HepG2 (cell line): Measurements from ENCODE around the gene ISCU. TPM values are rescaled to one million over a fixed set of nuclear protein-coding genes. Genes with fewer than 3 reads are reported as not detected.

Experiments
- ATAD3A ChIP-seq: sonication (generic); formaldehyde crosslinking; IDR thresholded peaks from 2 replicates; pipeline ENCODE4 v1.4.0; 2020; ENCODE audit warnings: missing genetic modification reagents
- BRF2 ChIP-seq: sonication (generic); formaldehyde crosslinking; IDR thresholded peaks from 2 replicates; pipeline ENCODE4 v1.8.1; 2022; ENCODE audit warnings: mild to moderate bottlenecking, missing genetic modification reagents
- CBX5 ChIP-seq: sonication (generic); formaldehyde crosslinking; IDR thresholded peaks from 2 replicates; pipeline ENCODE4 v1.4.0; 2020; ENCODE audit warnings: missing genetic modification reagents, borderline replicate concordance
- CERS6 ChIP-seq: sonication (generic); formaldehyde crosslinking; IDR thresholded peaks from 2 replicates; pipeline ENCODE4 v1.5.0; 2020; ENCODE audit warnings: missing genetic modification reagents
- GATA4 ChIP-seq: sonication (generic); IDR thresholded peaks from 2 replicates; pipeline ENCODE4 v1.6.1; 2016; ENCODE audit warnings: antibody characterized with exemption, low read depth, borderline replicate concordance
- GMEB2 ChIP-seq: IDR thresholded peaks from 2 replicates; pipeline ENCODE4 v1.6.1; 2016; ENCODE audit warnings: missing biosample characterization, missing genetic modification reagents, low read depth
- GTF3A ChIP-seq: sonication (generic); formaldehyde crosslinking; conservative IDR thresholded peaks from 2 replicates; pipeline ENCODE4 v1.4.0; 2020; ENCODE audit warnings: mild to moderate bottlenecking, missing genetic modification reagents
- HINFP ChIP-seq: sonication (generic); formaldehyde crosslinking; IDR thresholded peaks from 2 replicates; pipeline ENCODE4 v1.4.0; 2020; ENCODE audit warnings: low read depth, mild to moderate bottlenecking, missing genetic modification reagents
- IKZF4 ChIP-seq: sonication (generic); formaldehyde crosslinking; IDR thresholded peaks from 2 replicates; pipeline ENCODE4 v1.5.1; 2020; ENCODE audit warnings: borderline replicate concordance, mild to moderate bottlenecking, low read depth, missing genetic modification reagents; ENCODE audit errors: not compliant biosample characterization
- KLF16 ChIP-seq, 2 experiments: sonication (generic) in 1 of 2; formaldehyde crosslinking in 1 of 2; IDR thresholded peaks; 2 replicates each; pipeline versions ENCODE4 v1.6.1 to v1.8.0; 2016 to 2023; ENCODE audit warnings: missing genetic modification reagents in 2 of 2, missing compliant biosample characterization in 1 of 2
- POLR2A ChIP-seq, 2 experiments: IDR thresholded peaks; 2 replicates each; pipeline ENCODE4 v1.6.1; 2011; ENCODE audit warnings: low read depth in 2 of 2, low read length in 2 of 2, mild to moderate bottlenecking in 1 of 2, moderate library complexity in 1 of 2; ENCODE audit not compliant: insufficient read depth in 1 of 2
- RBFOX2 ChIP-seq: fragments of 200-400 bp; formaldehyde crosslinking; IDR thresholded peaks from 2 replicates; pipeline ENCODE4 v1.6.1; 2017; ENCODE audit warnings: low read depth, mild to moderate bottlenecking, low read length
- REL ChIP-seq: sonication (generic); formaldehyde crosslinking; conservative IDR thresholded peaks from 2 replicates; pipeline ENCODE4 v1.8.0; 2022; ENCODE audit warnings: mild to moderate bottlenecking, missing genetic modification reagents, moderate library complexity
- SIX4 ChIP-seq: sonication (generic); formaldehyde crosslinking; IDR thresholded peaks from 2 replicates; pipeline ENCODE4 v1.4.0; 2020; ENCODE audit warnings: missing genetic modification reagents
- STAG1 ChIP-seq: sonication (generic); formaldehyde crosslinking; IDR thresholded peaks from 2 replicates; pipeline ENCODE4 v1.4.0; 2020; ENCODE audit warnings: missing genetic modification reagents
- TFDP1 ChIP-seq: IDR thresholded peaks from 2 replicates; pipeline ENCODE4 v1.6.1; 2016; ENCODE audit warnings: missing compliant biosample characterization, missing genetic modification reagents, borderline replicate concordance
- ZC3H4 ChIP-seq: sonication (generic); formaldehyde crosslinking; IDR thresholded peaks from 2 replicates; pipeline ENCODE4 v1.4.0; 2020; ENCODE audit warnings: missing genetic modification reagents, borderline replicate concordance
- ZNF512B ChIP-seq: sonication (generic); formaldehyde crosslinking; IDR thresholded peaks from 2 replicates; pipeline ENCODE4 v1.5.1; 2020; ENCODE audit warnings: missing genetic modification reagents, mild to moderate bottlenecking, borderline replicate concordance
- ZNF839 ChIP-seq: sonication (generic); formaldehyde crosslinking; IDR thresholded peaks from 2 replicates; pipeline ENCODE4 v1.4.0; 2020; ENCODE audit warnings: missing genetic modification reagents, mild to moderate bottlenecking, borderline replicate concordance
- polyA plus RNA-seq, 8 experiments: library from polyadenylated mRNA; depleted of rRNA in 3 of 8; stranded (reverse) in 7 of 8; unstranded in 1 of 8; fragments of >200 nt; fragmentation: Illumina TruSeq in 4 of 8; extraction: Trizol in 4 of 8; gene quantifications; 2 replicates each; pipeline versions ENCODE4 v1.2.1 to v1.2.3, GENCODE V29; 2011 to 2016; ENCODE audit warnings: low read depth in 4 of 8, missing spikeins in 1 of 8, mixed read lengths in 1 of 8; ENCODE audit not compliant: insufficient read depth in 1 of 8
- total RNA-seq, 5 experiments: library from RNA; depleted of rRNA; stranded (reverse); fragments of >200 nt; fragmentation: Illumina TruSeq; extraction: Trizol; gene quantifications; 2 replicates each; pipeline ENCODE4 v1.2.3, GENCODE V29; 2016; ENCODE audit warnings: low read depth in 1 of 5

Gene ISCU
- total and polyA plus RNA-seq, 2 of the 13 experiments (the other 11 are each of a cell fraction or from before 2014, with no cell fraction given) = 94.4 to 107 TPM

- TF ChIP-seq BRF2 (CRISPR knock-in tag) (no peak), ATAD3A (CRISPR knock-in tag) (no peak), HINFP (CRISPR knock-in tag) (peak; percentile 97), GTF3A (CRISPR knock-in tag) (no peak), TFDP1 (peak; percentile 86), POLR2A (IDR thresholded peaks at IDR 0.05; ENCODE audit: insufficient read depth in 1 of 2, low read depth in 2 of 2, low read length in 2 of 2) (peak; percentile 45 to 63), CERS6 (no peak), GMEB2 (CRISPR knock-in tag) (no peak), REL (CRISPR knock-in tag) (no peak), ZNF512B (no peak), SIX4 (CRISPR knock-in tag) (no peak), ZNF839 (CRISPR knock-in tag) (no peak), STAG1 (CRISPR knock-in tag) (no peak), RBFOX2 (peak; percentile 78), ZC3H4 (CRISPR knock-in tag) (no peak), GATA4 (no peak), CBX5 (CRISPR knock-in tag) (no peak), IKZF4 (CRISPR knock-in tag) (no peak), KLF16 (CRISPR knock-in tag; IDR thresholded peaks at IDR 0.05) (peak in 1 of 2 experiments; percentile 56; a peak in 1 of 4 replicates)
Measured at GRCh38 chr12:108514973-108515814, 47.2 kb upstream of the ISCU start, which contains the start of gene FICD (continued).
